Cerebellar cortex (tissue), 1 donor: ENCODE measurements around the gene LPP.
A peak's percentile ranks its signal among the peaks of the same experiment; 100 is the strongest.
"Not testable (repeated sequence)": the region's sequence is repeated elsewhere in the genome, so short reads cannot be mapped to it uniquely, and the experiment has no call there.

ENCODE experiments used
- DNase-seq: peaks from one replicate; pipeline ENCODE4 v3.0.0-alpha.2; 2015; ENCODE audit warnings: low spot score

LPP gene

GRCh38 chr3:188701485-188701969 is 547.6 kb downstream of the LPP start:
- DNase-seq = no peak

DNA sequence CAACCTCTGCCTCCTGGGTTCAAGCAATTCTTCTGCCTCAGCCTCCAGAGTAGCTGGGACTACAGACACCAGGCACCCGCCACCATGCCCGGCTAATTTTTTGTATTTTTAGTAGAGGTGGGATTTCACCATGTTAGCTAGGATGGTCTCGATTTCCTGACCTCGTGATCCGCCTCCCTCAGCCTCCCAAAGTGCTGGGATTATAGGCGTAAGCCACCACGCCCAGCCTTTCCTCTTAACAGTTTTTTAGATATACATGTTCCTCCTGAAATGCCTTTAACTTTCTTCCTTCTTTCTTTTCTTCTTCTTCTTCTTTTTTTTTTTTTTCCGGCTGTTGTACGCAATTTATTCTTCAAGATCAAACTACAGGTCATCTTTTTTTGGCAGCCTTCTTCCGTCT is 548.1 kb downstream of the LPP start:
- DNase-seq = not testable (repeated sequence)

DNA sequence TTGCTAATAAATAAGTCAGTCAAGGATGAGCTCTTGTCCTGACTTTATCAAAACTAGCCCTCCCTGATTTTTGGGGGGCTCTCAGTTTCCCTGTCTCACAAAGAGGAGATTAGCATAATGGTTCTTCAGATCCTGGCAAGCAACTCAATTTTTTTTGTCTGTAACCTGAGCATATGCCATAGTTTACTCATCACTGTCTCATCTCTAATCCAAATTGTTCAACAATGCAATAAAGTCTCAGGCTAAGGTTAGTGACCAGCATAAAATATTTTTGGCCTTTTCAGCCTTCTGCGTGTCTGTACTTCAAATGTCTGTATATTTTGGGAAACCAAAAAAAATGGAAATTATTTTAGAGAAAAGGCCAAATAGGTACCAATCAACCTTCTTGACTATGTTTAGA is 552.2 kb downstream of the LPP start:
- DNase-seq = peak; percentile 26

- no peak for DNase-seq
Observed at GRCh38 chr3:188706599-188706998, 552.6 kb downstream of the LPP start.

DNA sequence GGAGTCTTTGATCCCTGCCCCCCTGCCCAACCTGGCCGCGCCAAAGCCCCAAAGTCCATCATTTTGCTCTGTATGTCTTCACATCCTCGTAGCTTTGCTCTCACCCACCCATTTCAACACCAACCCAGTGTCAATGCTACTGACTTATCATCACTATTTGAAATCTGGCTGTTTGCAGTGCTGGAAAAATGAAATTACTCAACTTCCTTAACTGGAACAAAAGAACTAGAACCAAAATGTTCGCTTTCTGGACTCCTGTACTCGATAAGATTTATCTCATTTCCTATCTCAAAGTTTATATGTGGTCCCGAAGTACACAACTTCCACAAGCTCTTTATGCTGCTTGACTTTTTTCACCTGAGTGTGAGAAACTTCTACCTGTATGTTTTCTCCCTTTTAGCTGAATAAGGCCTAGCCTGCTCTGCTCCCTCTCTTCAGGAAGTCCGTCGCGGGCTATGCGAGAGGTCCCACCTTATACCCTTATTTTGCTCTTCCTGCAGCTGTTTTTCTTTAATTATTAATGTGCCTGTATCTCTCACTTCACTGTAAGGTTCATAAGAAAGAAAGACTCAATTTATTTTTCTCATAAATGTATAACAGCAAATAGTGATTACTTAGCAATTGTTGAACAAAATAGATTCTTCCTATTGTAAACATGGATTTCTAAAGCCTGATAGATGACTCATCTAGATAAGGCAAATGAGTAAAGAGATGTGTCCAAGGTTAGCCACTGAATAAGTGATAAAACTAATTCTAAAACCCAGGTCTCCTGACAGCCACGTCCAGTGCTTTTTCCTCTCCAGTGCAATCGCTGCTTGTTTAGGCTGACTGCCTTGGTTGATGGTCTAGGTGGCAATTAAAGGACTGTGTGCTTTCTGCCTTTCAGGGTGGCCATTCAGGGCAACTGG is 553.7 kb downstream of the LPP start:
- DNase-seq = no peak

GRCh38 chr3:188711881-188712247 is 557.9 kb downstream of the LPP start:
- DNase-seq = no peak

- no peak for DNase-seq
Observed at GRCh38 chr3:188712248-188712924, 558.4 kb downstream of the LPP start.

DNA sequence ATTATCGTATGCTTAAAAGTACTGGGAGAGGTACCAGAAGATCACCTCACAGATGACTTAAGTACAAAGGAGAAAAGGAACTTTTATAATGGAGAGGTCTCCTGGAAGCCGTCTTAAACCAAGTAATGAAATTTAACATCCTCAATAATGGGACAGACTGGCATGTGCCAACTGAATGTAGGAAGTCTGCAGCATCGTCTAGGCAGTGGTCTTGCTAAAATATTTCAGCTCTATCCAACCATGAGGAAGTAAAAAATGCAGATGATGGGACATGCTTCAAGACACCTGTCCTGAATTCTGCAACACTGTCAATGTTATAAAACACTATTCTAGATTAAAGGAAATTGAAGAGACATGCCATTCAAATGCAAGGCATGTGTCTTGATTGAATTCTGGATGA is 559.0 kb downstream of the LPP start:
- no peak for DNase-seq

DNA sequence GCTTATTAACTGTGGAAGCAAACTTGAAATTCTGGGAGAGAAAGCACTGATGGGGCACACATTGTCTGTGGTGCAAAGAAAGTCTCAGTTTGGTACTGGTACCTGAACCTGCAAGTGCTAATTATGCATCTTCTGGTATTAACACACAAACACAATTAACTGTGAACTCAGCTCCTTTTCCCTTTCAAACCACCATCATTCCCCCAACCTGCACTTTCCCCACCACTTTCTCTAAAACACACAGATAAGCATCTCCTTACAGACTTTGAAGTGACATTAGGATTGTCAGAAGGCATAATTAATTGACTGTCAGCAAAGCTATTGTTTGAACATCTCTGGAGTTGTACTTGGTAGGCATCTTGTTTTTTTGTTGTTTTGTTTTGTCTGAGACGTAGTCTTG is 565.6 kb downstream of the LPP start:
- DNase-seq = no peak

- DNase-seq = no peak
Observed at GRCh38 chr3:188720215-188720614, 566.3 kb downstream of the LPP start.

DNA sequence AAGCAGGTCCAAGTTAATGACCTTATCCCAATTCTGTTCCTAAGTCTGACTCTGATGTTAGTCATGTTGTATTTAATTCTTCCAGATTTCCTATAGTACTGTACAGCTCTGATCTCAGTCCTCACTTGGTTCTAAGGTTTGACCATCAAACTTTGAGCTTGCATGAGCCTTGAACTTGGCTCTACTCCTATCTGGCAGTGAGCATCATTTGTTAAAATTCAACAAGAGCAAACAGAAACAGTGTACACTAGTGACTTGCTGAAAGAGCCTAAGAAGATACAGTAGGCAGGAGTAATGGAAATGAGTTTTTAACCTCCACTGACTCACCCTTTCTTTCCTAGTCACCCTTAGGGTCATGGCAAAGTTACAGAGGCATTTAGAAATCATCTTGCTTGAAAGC is 566.7 kb downstream of the LPP start:
- DNase-seq = no peak

DNA sequence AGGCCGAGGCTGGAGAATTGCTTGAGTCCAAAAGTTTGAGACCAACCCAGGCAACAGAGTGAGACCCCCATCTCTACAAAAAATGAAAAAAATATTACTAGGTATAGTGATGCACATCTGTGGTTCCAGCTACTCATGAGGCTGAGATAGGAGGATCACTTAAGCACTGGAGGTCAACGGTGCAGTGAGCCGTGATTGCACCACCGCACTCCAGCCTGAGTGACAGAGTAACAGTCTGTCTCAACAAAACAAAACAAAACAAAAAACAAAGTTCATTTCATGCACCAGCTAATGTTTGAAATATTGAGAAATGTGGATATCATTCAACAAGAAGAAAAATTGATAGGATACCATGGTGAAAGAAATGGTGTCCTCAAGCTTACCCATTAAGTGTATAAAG is 567.4 kb downstream of the LPP start:
- DNase-seq = no peak

DNA sequence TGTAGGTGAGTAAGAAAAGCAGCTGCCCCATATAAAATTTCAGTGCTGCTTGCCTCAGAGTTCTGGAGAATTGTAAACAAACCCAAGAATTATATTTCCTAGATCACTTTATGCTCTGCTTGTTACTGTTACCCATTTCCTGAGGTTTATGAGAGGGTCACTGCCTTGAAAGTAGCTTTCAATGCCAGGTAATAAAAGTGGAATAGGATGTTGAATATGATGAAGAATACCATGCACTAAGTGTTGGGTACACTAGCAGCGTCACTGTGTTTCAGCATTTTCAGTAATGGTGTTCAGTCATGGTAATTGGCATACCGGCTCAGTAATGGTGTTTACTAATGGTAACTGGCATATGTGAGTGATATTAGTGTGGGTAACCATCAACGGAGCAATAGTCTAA is 568.0 kb downstream of the LPP start:
- DNase-seq = no peak

DNA sequence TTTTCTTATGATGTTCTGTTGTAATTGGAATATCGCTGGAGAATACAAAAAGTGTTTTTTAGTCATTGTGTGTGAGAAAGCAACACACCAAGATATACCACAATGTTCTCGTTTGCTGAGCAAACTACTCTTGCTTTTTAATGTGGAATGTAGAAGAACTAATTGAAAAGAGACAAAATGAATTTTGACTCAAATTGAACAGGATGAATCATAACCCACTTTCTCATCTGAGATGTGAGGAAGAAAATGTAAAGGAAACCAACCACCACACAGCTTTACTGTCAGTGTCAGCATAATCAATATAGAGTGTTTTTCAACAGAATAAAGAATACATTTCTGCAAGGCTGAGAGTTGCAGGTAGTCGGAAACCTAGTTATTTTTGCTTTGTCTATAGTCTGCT is 569.0 kb downstream of the LPP start:
- no peak for DNase-seq

- DNase-seq = no peak
Observed at GRCh38 chr3:188727052-188727451, 573.1 kb downstream of the LPP start.

- DNase-seq = no peak
Observed at GRCh38 chr3:188728371-188728896, 574.5 kb downstream of the LPP start.

- no peak for DNase-seq
Observed at GRCh38 chr3:188729422-188729821, 575.5 kb downstream of the LPP start.

GRCh38 chr3:188734395-188734794 is 580.4 kb downstream of the LPP start:
- peak; percentile 53 for DNase-seq

DNA sequence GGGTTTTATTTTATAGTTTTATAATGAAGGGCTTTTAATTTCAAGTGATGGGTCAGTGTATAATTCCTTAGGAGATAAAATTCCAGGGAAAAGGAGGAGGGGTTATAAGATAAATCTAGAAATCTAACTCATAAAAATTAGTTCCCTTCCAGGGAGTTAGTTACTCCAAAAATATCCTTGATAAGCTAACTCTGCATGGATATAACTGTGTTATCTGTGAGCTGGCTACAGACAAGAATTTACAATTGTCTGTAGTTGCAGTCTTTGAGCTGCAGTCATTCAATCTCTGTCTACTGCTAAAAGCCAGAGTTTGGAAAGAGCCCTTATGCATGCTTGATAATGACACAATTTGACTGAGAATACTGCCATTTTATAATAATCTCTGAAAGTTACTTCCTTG is 585.6 kb downstream of the LPP start:
- DNase-seq = no peak

DNA sequence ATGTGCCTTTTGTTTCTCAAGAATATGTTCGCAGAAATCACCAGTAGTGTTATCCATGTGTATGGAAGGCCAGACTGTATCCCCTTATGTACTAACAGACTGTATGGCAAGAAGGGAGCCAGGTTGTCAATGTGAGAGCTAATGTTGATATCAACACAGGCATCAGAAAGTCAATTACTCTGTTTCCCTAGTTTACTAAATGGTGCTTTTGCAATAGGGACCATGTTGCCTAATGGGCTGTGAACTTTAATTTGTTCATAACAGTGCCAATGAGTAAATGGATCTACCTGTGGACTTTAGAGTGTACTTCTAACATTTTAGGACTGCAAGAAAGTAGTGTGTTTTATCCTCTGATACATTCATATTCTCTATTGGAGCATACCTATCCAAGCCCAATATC is 586.1 kb downstream of the LPP start:
- DNase-seq = no peak

- DNase-seq = no peak
Observed at GRCh38 chr3:188742755-188743550, 589.0 kb downstream of the LPP start.

GRCh38 chr3:188744166-188744565 is 590.2 kb downstream of the LPP start:
- no peak for DNase-seq
